CD4-positive, alpha-beta T cell treated with Interleukin-17A for 1 hour (primary cell): Measurements from ENCODE around the gene HPCAL1.
A peak's percentile ranks its signal among the peaks of the same experiment; 100 is the strongest.

Experiments
- DNase-seq: peaks from one replicate; pipeline ENCODE4 v3.0.0-alpha.2; 2020

The HPCAL1 gene

GRCh38 chr2:10325278-10326145 lies 22.8 kb downstream of the HPCAL1 start:
- no peak for DNase-seq

- DNase-seq: no peak
Observed at GRCh38 chr2:10326151-10326616, 23.5 kb downstream of the HPCAL1 start.

- no peak for DNase-seq
Observed at GRCh38 chr2:10326707-10327594, 24.2 kb downstream of the HPCAL1 start.

GRCh38 chr2:10327896-10328669 lies 25.4 kb downstream of the HPCAL1 start:
- no peak for DNase-seq

GRCh38 chr2:10328670-10329579 lies 26.2 kb downstream of the HPCAL1 start:
- DNase-seq: no peak

- DNase-seq: no peak
Observed at GRCh38 chr2:10329580-10329879, 26.8 kb downstream of the HPCAL1 start.

- DNase-seq: peak; percentile 55
Observed at GRCh38 chr2:10329880-10330699, 27.4 kb downstream of the HPCAL1 start.

- DNase-seq: peak; percentile 8
Observed at GRCh38 chr2:10330700-10331026, 28.0 kb downstream of the HPCAL1 start.

- peak; percentile 66 for DNase-seq
Observed at GRCh38 chr2:10331027-10331701, 28.5 kb downstream of the HPCAL1 start.

GRCh38 chr2:10331702-10332401 lies 29.1 kb downstream of the HPCAL1 start:
- peak; percentile 59 for DNase-seq

- DNase-seq: no peak
Observed at GRCh38 chr2:10332402-10333246, 29.9 kb downstream of the HPCAL1 start.

- no peak for DNase-seq
Observed at GRCh38 chr2:10333247-10333613, 30.5 kb downstream of the HPCAL1 start.

GRCh38 chr2:10333966-10334365 lies 31.3 kb downstream of the HPCAL1 start:
- no peak for DNase-seq

- DNase-seq: no peak
Observed at GRCh38 chr2:10335046-10335840, 32.5 kb downstream of the HPCAL1 start.

- no peak for DNase-seq
Observed at GRCh38 chr2:10336283-10336682, 33.6 kb downstream of the HPCAL1 start.

GRCh38 chr2:10337449-10338269 lies 35.0 kb downstream of the HPCAL1 start:
- no peak for DNase-seq
